Measurements from ENCODE around the gene PPP2R5C.

GRCh38 chr14:101820283-101820798 is 58.8 kb downstream of the PPP2R5C start:
- TF ChIP-seq, protein P1, sequence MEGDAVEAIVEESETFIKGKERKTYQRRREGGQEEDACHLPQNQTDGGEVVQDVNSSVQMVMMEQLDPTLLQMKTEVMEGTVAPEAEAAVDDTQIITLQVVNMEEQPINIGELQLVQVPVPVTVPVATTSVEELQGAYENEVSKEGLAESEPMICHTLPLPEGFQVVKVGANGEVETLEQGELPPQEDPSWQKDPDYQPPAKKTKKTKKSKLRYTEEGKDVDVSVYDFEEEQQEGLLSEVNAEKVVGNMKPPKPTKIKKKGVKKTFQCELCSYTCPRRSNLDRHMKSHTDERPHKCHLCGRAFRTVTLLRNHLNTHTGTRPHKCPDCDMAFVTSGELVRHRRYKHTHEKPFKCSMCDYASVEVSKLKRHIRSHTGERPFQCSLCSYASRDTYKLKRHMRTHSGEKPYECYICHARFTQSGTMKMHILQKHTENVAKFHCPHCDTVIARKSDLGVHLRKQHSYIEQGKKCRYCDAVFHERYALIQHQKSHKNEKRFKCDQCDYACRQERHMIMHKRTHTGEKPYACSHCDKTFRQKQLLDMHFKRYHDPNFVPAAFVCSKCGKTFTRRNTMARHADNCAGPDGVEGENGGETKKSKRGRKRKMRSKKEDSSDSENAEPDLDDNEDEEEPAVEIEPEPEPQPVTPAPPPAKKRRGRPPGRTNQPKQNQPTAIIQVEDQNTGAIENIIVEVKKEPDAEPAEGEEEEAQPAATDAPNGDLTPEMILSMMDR (IDR thresholded peaks at IDR 0.05 in 2 of 3, conservative IDR thresholded peaks at IDR 0.05 in 1 of 3; ENCODE audit: insufficient read depth in 2 of 3, low read depth in 1 of 3, low read length in 3 of 3): no peak
- no peak for TF ChIP-seq ZNF436 (CRISPR knock-in tag; IDR thresholded peaks at IDR 0.05)
- no peak for TF ChIP-seq NFIC (IDR thresholded peaks at IDR 0.05)
- no peak for TF ChIP-seq SREBF2 (CRISPR knock-in tag; IDR thresholded peaks at IDR 0.05)
- no peak for TF ChIP-seq DLX4 (CRISPR knock-in tag; IDR thresholded peaks at IDR 0.05)
